H9 (cell line): ENCODE results near the gene LAMC3. TPM values are rescaled to one million over a fixed set of nuclear protein-coding genes. Genes with fewer than 3 reads are reported as not detected.

ENCODE experiments used
- DNase-seq: peaks from one replicate; pipeline ENCODE4 v3.0.0-alpha.2; 2017
- H2AFZ ChIP-seq: one replicate; pipeline ENCODE4 v1.6.1; 2013; ENCODE audit warnings: mild to moderate bottlenecking, low read length, control low read depth, moderate library complexity
- H2AK5ac ChIP-seq: 2 replicates; pipeline ENCODE4 v1.6.1; 2013; ENCODE audit warnings: low read length, control low read depth, mixed read lengths; ENCODE audit not compliant: insufficient read length
- H2BK120ac ChIP-seq: one replicate; pipeline ENCODE4 v1.6.1; 2013; ENCODE audit warnings: low read depth, mild to moderate bottlenecking, low read length, control low read depth, inconsistent platforms; ENCODE audit not compliant: poor library complexity, severe bottlenecking
- H2BK12ac ChIP-seq: 2 replicates; pipeline ENCODE4 v1.6.1; 2013; ENCODE audit warnings: low read length, control low read depth, mixed read lengths, low read depth; ENCODE audit not compliant: insufficient read length
- H2BK15ac ChIP-seq: 2 replicates; pipeline ENCODE4 v1.6.1; 2013; ENCODE audit warnings: low read depth, low read length, control low read depth
- H2BK20ac ChIP-seq: one replicate; pipeline ENCODE4 v1.6.1; 2013; ENCODE audit warnings: low read depth, mild to moderate bottlenecking, low read length, control low read depth, inconsistent platforms; ENCODE audit not compliant: poor library complexity, severe bottlenecking
- H2BK5ac ChIP-seq: 2 replicates; pipeline ENCODE4 v1.6.1; 2013; ENCODE audit warnings: low read length, control low read depth, mixed read lengths; ENCODE audit not compliant: insufficient read length
- H3K14ac ChIP-seq: 2 replicates; pipeline ENCODE4 v1.6.1; 2013; ENCODE audit warnings: low read length, control low read depth; ENCODE audit not compliant: insufficient read depth
- H3K18ac ChIP-seq: 2 replicates; pipeline ENCODE4 v1.6.1; 2013; ENCODE audit warnings: low read depth, mild to moderate bottlenecking, mixed read lengths, low read length, control low read depth; ENCODE audit not compliant: insufficient read length
- H3K23ac ChIP-seq: 2 replicates; pipeline ENCODE4 v1.6.1; 2013; ENCODE audit warnings: low read length, control low read depth, mixed read lengths, low read depth; ENCODE audit not compliant: insufficient read length
- H3K23me2 ChIP-seq: 2 replicates; pipeline ENCODE4 v1.6.1; 2013; ENCODE audit warnings: low read depth, mild to moderate bottlenecking, mixed read lengths, low read length, control low read depth; ENCODE audit not compliant: insufficient read length, poor library complexity, severe bottlenecking
- H3K27ac ChIP-seq: 2 replicates; pipeline ENCODE4 v1.5.1; 2013; ENCODE audit warnings: low read length, control low read depth, mixed read lengths, low read depth; ENCODE audit not compliant: insufficient read length
- H3K27me3 ChIP-seq: 2 replicates; pipeline ENCODE4 v1.6.1; 2013; ENCODE audit warnings: low read length, control low read depth, inconsistent platforms; ENCODE audit not compliant: insufficient read depth
- H3K4ac ChIP-seq: 2 replicates; pipeline ENCODE4 v1.6.1; 2013; ENCODE audit warnings: low read depth, mild to moderate bottlenecking, control low read depth, inconsistent platforms, low read length, moderate library complexity
- H3K4me1 ChIP-seq: 2 replicates; pipeline ENCODE4 v1.6.1; 2013; ENCODE audit warnings: low read length, control low read depth, inconsistent platforms; ENCODE audit not compliant: insufficient read depth
- H3K4me2 ChIP-seq: 2 replicates; pipeline ENCODE4 v1.6.1; 2013; ENCODE audit warnings: low read length, control low read depth, mixed read lengths; ENCODE audit not compliant: insufficient read length, insufficient read depth
- H3K56ac ChIP-seq: 2 replicates; pipeline ENCODE4 v1.6.1; 2013; ENCODE audit warnings: low read depth, mild to moderate bottlenecking, mixed read lengths, low read length, control low read depth; ENCODE audit not compliant: insufficient read length
- H3K79me1 ChIP-seq: 2 replicates; pipeline ENCODE4 v1.6.1; 2013; ENCODE audit warnings: low read depth, mild to moderate bottlenecking, moderate library complexity, low read length, control low read depth, inconsistent platforms; ENCODE audit not compliant: insufficient read depth, poor library complexity, severe bottlenecking
- H3K79me2 ChIP-seq: 2 replicates; pipeline ENCODE4 v1.6.1; 2013; ENCODE audit warnings: low read length, control low read depth, inconsistent platforms; ENCODE audit not compliant: insufficient read depth
- H3K9ac ChIP-seq: 2 replicates; pipeline ENCODE4 v1.6.1; 2013; ENCODE audit warnings: low read length, control low read depth, mixed read lengths; ENCODE audit not compliant: insufficient read length; ENCODE audit errors: extremely low read depth
- H3K9me3 ChIP-seq: one replicate; pipeline ENCODE4 v1.6.1; 2013; ENCODE audit warnings: low read depth, low read length, inconsistent platforms; ENCODE audit not compliant: control insufficient read depth
- H3T11ph ChIP-seq: one replicate; pipeline ENCODE4 v1.6.1; 2013; ENCODE audit warnings: mild to moderate bottlenecking, low read length, control low read depth, inconsistent platforms
- H4K20me1 ChIP-seq: one replicate; pipeline ENCODE4 v1.6.1; 2013; ENCODE audit not compliant: control insufficient read depth, insufficient read length, insufficient read depth
- H4K5ac ChIP-seq: 2 replicates; pipeline ENCODE4 v1.6.1; 2013; ENCODE audit warnings: low read depth, mild to moderate bottlenecking, mixed read lengths, low read length, control low read depth; ENCODE audit not compliant: insufficient read length
- H4K8ac ChIP-seq: replicated peaks from 2 replicates; pipeline ENCODE4 v1.6.1; 2013; ENCODE audit warnings: low read length, control low read depth, mixed read lengths, low read depth; ENCODE audit not compliant: insufficient read length
- H4K91ac ChIP-seq: 2 replicates; pipeline ENCODE4 v1.6.1; 2013; ENCODE audit warnings: low read depth, mild to moderate bottlenecking, moderate library complexity, mixed read lengths, low read length, control low read depth; ENCODE audit not compliant: insufficient read length
- H3K27ac Mint-ChIP-seq, 3 experiments: 2 replicates in 2 of 3; 3 replicates in 1 of 3; pipeline ENCODE4 v1.8.0; 2020 to 2021; ENCODE audit warnings: mixed read lengths in 3 of 3, mild to moderate bottlenecking in 1 of 3, moderate library complexity in 1 of 3
- H3K27me3 Mint-ChIP-seq: 2 replicates; pipeline ENCODE4 v1.8.0; 2021; ENCODE audit warnings: low read depth, mild to moderate bottlenecking, moderate library complexity, mixed read lengths
- H3K36me3 Mint-ChIP-seq, 3 experiments: 2 replicates in 2 of 3; 3 replicates in 1 of 3; pipeline ENCODE4 v1.8.0; 2020 to 2021; ENCODE audit warnings: low read depth in 3 of 3, mixed read lengths in 3 of 3; ENCODE audit not compliant: insufficient read depth in 1 of 3
- H3K4me1 Mint-ChIP-seq, 2 experiments: 2 replicates each; pipeline ENCODE4 v1.8.0; 2020; ENCODE audit warnings: mixed read lengths in 2 of 2
- H3K4me3 Mint-ChIP-seq, 2 experiments: 2 replicates in 1 of 2; 3 replicates in 1 of 2; pipeline ENCODE4 v1.8.0; 2020 to 2021; ENCODE audit warnings: mild to moderate bottlenecking in 2 of 2, mixed read lengths in 2 of 2, moderate library complexity in 1 of 2
- H3K9me3 Mint-ChIP-seq, 2 experiments: 2 replicates in 1 of 2; 3 replicates in 1 of 2; pipeline ENCODE4 v1.8.0; 2020; ENCODE audit warnings: mild to moderate bottlenecking in 2 of 2, mixed read lengths in 2 of 2, moderate library complexity in 1 of 2
- WGBS: extraction: QIAGEN DNeasy Blood & Tissue Kit; methylation state at CpG from one replicate; pipeline ENCODE4 v1.1.7; 2013; ENCODE audit warnings: missing lambda C conversion rate, low lambda C conversion rate, mixed read lengths; ENCODE audit not compliant: insufficient read length; ENCODE audit errors: extremely low coverage; 5-methylcytosine and 5-hydroxymethylcytosine counted together
- total RNA-seq: library from RNA; stranded (reverse); gene quantifications from 2 replicates; pipeline ENCODE4 v1.2.1, GENCODE V29; 2021
- TF ChIP-seq, protein P1 (sequence below): fragments of 200-600 bp; sonication (generic); conservative IDR thresholded peaks from 3 replicates; pipeline ENCODE4 v1.8.0; 2021; ENCODE audit warnings: antibody characterized with exemption, mild to moderate bottlenecking

Gene LAMC3
- total RNA-seq, 1 experiment from 2014 or later = 21.7 TPM

DNA sequence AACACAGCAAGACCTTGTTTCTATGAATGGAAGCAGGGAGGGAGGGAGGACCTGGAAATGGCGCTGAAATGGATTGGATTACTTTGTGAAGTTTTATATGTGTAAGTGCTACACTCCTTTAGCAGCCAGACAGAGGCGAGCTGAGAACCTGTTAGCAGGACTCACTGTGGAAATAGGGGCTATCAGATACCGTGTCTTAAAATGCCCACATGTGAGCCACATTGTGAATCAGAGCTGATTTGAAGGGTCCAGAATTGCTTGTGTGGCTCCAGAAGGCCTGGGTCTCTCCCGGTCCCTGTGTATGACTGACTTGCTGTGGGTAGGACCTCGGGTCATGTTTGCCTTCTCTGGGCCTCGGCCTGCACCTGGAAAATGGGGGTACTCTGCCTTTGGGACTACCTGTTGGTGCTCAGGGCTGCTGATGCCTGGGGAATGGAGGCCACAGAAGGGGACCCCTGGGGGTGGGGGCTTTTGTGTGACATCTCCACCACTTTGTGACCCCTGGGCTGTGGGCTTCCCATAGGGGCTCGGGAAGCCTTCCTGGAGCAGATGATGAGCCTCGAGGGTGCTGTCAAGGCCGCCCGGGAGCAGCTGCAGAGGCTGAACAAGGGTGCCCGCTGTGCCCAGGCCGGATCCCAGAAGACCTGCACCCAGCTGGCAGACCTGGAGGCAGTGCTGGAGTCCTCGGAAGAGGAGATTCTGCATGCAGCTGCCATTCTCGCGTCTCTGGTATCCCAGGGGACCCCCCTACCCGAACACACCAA, 63.3 kb downstream of the LAMC3 start:
- Histone ChIP-seq H3K14ac (no peak overlapping the region), H3K27me3 (no peaks in the 10 kb centered on the region), H3K4me1 (no peaks in the 10 kb centered on the region), H4K91ac (no peak overlapping the region), H3K23me2 (no peaks in the 10 kb centered on the region), H3K9me3 (no peaks in the 10 kb centered on the region), H4K8ac (no peak overlapping the region), H2AFZ (no peak overlapping the region), H3K79me1 (no peaks in the 10 kb centered on the region), H3K79me2 (no peaks in the 10 kb centered on the region), H3K27ac (no peak overlapping the region), H4K5ac (no peak overlapping the region), H3K4ac (no peak overlapping the region), H2BK120ac (no peak overlapping the region), H3K23ac (no peak overlapping the region), H3K9ac (no peak overlapping the region), H2BK15ac (no peak overlapping the region), H2AK5ac (no peak overlapping the region), H2BK20ac (no peak overlapping the region), H3K56ac (no peak overlapping the region), H2BK5ac (no peak overlapping the region), H4K20me1 (no peaks in the 10 kb centered on the region), H3K4me2 (no peak overlapping the region), H3T11ph (no peak overlapping the region), H2BK12ac (no peak overlapping the region), H3K18ac (no peak overlapping the region)
- TF ChIP-seq, protein P1, sequence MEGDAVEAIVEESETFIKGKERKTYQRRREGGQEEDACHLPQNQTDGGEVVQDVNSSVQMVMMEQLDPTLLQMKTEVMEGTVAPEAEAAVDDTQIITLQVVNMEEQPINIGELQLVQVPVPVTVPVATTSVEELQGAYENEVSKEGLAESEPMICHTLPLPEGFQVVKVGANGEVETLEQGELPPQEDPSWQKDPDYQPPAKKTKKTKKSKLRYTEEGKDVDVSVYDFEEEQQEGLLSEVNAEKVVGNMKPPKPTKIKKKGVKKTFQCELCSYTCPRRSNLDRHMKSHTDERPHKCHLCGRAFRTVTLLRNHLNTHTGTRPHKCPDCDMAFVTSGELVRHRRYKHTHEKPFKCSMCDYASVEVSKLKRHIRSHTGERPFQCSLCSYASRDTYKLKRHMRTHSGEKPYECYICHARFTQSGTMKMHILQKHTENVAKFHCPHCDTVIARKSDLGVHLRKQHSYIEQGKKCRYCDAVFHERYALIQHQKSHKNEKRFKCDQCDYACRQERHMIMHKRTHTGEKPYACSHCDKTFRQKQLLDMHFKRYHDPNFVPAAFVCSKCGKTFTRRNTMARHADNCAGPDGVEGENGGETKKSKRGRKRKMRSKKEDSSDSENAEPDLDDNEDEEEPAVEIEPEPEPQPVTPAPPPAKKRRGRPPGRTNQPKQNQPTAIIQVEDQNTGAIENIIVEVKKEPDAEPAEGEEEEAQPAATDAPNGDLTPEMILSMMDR = no peak
- Mint-ChIP-seq H3K27me3 (no peaks in the 10 kb centered on the region), H3K36me3 (peaks cover 0 to 5% (median 0%) of the 10 kb centered on the region in 3 experiments; a peak in 1 of 7 replicates), H3K4me3 (no peak overlapping the region), H3K27ac (no peak overlapping the region; a peak in 1 of 7 replicates), H3K9me3 (no peaks in the 10 kb centered on the region; a peak in 2 of 5 replicates), H3K4me1 (0 out of 4 replicates have a peak, but pooled peaks cover 0 to 6% of the 10 kb centered on the region in 2 experiments)
- no peak for DNase-seq
- WGBS = no CpG with 5 or more reads among the region's 16 CpGs
